ENCODE measurements around the gene ARFRP1. TPM values are rescaled to one million over a fixed set of nuclear protein-coding genes. Genes with fewer than 3 reads are reported as not detected.

The ARFRP1 gene
- total RNA-seq, 1 donor from 2014 or later, result 51.0 TPM

DNA sequence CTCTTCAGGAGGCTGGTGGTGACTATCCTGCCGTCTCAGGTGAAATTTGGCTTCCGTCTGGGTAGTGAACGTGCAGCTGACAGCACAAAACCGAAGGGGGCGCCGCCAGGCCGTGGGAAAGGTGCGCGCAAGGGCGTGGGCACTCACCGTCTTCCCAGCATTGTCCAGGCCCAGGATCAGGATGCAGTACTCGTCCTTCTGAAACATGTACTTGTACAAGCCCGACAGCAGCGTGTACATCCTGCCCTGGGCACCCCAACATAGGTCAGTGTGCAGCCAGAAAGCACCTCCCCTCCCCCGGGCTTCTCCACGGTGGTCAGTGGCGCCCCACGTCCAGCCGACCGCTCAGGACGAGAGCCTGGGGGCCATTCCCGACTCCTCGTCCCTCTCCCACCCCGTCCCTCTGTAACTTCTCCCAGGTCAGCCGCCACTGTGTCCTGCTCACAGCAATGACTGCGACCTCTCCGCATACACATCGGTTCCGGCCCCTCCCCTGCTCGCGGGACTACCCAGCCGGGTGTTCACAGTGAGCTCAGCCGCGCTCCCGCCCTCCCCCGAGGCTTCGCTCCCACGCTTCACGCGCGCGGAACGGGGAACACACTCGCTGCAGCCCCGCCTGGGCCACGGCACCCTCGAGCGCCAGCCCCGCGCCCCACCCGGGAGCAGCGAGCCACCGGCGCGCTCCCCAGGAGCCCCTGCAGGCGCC, 771 bp downstream of the ARFRP1 start:
- Mint-ChIP-seq H3K9me3 (ENCODE audit: low read depth) (peaks cover under 1% of the 10 kb centered on the region), H3K27me3 (no peaks in the 10 kb centered on the region), H3K4me1 (ENCODE audit: low read depth) (peaks cover 11% of the 10 kb centered on the region), H3K36me3 (ENCODE audit: insufficient read depth) (peaks cover 22% of the 10 kb centered on the region), H3K27ac (peak overlapping the region; percentile 78), H3K4me3 (ENCODE audit: low read depth) (peak overlapping the region; percentile 85)
- peak; percentile 47 for TF ChIP-seq CTCF (IDR thresholded peaks at IDR 0.05; ENCODE audit: unreplicated experiment)
- peak; percentile 12 for DNase-seq (ENCODE audit: low spot score, unreplicated experiment)

- no peak for TF ChIP-seq CTCF (IDR thresholded peaks at IDR 0.05; ENCODE audit: unreplicated experiment)
Observed at GRCh38 chr20:63706027-63706695, 1.6 kb downstream of the ARFRP1 start.

GRCh38 chr20:63705232-63706026, 2.3 kb downstream of the ARFRP1 start:
- H3K4me3 Mint-ChIP-seq (ENCODE audit: low read depth), result peak overlapping the region; percentile 33
- H3K36me3 Mint-ChIP-seq (ENCODE audit: insufficient read depth), result peaks cover 10% of the 10 kb centered on the region
- no peak for DNase-seq (ENCODE audit: low spot score, unreplicated experiment)
- peaks cover 10% of the 10 kb centered on the region for H3K4me1 Mint-ChIP-seq (ENCODE audit: low read depth)
- H3K9me3 Mint-ChIP-seq (ENCODE audit: low read depth), result no peaks in the 10 kb centered on the region
- no peak for TF ChIP-seq CTCF (IDR thresholded peaks at IDR 0.05; ENCODE audit: unreplicated experiment)
- no peak overlapping the region for H3K27ac Mint-ChIP-seq
- no peaks in the 10 kb centered on the region for H3K27me3 Mint-ChIP-seq

More at GRCh38 chr20:63706027-63706695, 1.6 kb downstream of the ARFRP1 start:
- no peaks in the 10 kb centered on the region for H3K27me3 Mint-ChIP-seq
- H3K9me3 Mint-ChIP-seq (ENCODE audit: low read depth), result no peaks in the 10 kb centered on the region
- H3K4me3 Mint-ChIP-seq (ENCODE audit: low read depth), result peak overlapping the region; percentile 85
- peaks cover 11% of the 10 kb centered on the region for H3K4me1 Mint-ChIP-seq (ENCODE audit: low read depth)
- peak; percentile 9 for DNase-seq (ENCODE audit: low spot score, unreplicated experiment)
- no peak overlapping the region for H3K27ac Mint-ChIP-seq
- peaks cover 17% of the 10 kb centered on the region for H3K36me3 Mint-ChIP-seq (ENCODE audit: insufficient read depth)

- H3K4me1 Mint-ChIP-seq (ENCODE audit: low read depth), result peaks cover 9% of the 10 kb centered on the region
- H3K36me3 Mint-ChIP-seq (ENCODE audit: insufficient read depth), result peaks cover 8% of the 10 kb centered on the region
- TF ChIP-seq CTCF (IDR thresholded peaks at IDR 0.05; ENCODE audit: unreplicated experiment), result no peak
- no peaks in the 10 kb centered on the region for H3K27me3 Mint-ChIP-seq
- DNase-seq (ENCODE audit: low spot score, unreplicated experiment), result no peak
- H3K27ac Mint-ChIP-seq, result no peak overlapping the region
- H3K9me3 Mint-ChIP-seq (ENCODE audit: low read depth), result no peaks in the 10 kb centered on the region
- H3K4me3 Mint-ChIP-seq (ENCODE audit: low read depth), result no peak overlapping the region
Observed at GRCh38 chr20:63704749-63705117, 3.0 kb downstream of the ARFRP1 start.

Data from progenitor cell of endocrine pancreas (in vitro differentiated cells).